ENCODE data around the gene MOCS2. TPM values are rescaled to one million over a fixed set of nuclear protein-coding genes. Genes with fewer than 3 reads are reported as not detected.

Gene MOCS2
- total RNA-seq, 1 donor from 2014 or later = 31.2 TPM

- H3K27ac Mint-ChIP-seq (ENCODE audit: unreplicated experiment) = no peak overlapping the region
Observed at GRCh38 chr5:53127107-53127506, 17.6 kb upstream of the MOCS2 start.

GRCh38 chr5:53126521-53126920 lies 17.0 kb upstream of the MOCS2 start:
- H3K36me3 Mint-ChIP-seq (ENCODE audit: unreplicated experiment) = no peaks in the 10 kb centered on the region
- no peak overlapping the region for H3K27ac Mint-ChIP-seq (ENCODE audit: unreplicated experiment)
- H3K4me1 Mint-ChIP-seq (ENCODE audit: unreplicated experiment) = peaks cover 11% of the 10 kb centered on the region
- H3K27me3 Mint-ChIP-seq (ENCODE audit: unreplicated experiment) = peaks cover 2% of the 10 kb centered on the region
- no peak overlapping the region for H3K4me3 Mint-ChIP-seq (ENCODE audit: unreplicated experiment)
- peaks cover 4% of the 10 kb centered on the region for H3K9me3 Mint-ChIP-seq (ENCODE audit: unreplicated experiment)
- no peak for TF ChIP-seq CTCF (IDR thresholded peaks at IDR 0.05)
- no peak for DNase-seq (ENCODE audit: extremely low spot score, unreplicated experiment)

More at GRCh38 chr5:53127107-53127506, 17.6 kb upstream of the MOCS2 start:
- H3K27me3 Mint-ChIP-seq (ENCODE audit: unreplicated experiment) = no peaks in the 10 kb centered on the region
- no peak for DNase-seq (ENCODE audit: extremely low spot score, unreplicated experiment)
- peaks cover 4% of the 10 kb centered on the region for H3K9me3 Mint-ChIP-seq (ENCODE audit: unreplicated experiment)
- H3K4me3 Mint-ChIP-seq (ENCODE audit: unreplicated experiment) = no peak overlapping the region
- TF ChIP-seq CTCF (IDR thresholded peaks at IDR 0.05) = no peak
- H3K36me3 Mint-ChIP-seq (ENCODE audit: unreplicated experiment) = no peaks in the 10 kb centered on the region
- H3K4me1 Mint-ChIP-seq (ENCODE audit: unreplicated experiment) = peaks cover 15% of the 10 kb centered on the region

- Mint-ChIP-seq H3K36me3 (ENCODE audit: unreplicated experiment) (no peaks in the 10 kb centered on the region), H3K4me3 (ENCODE audit: unreplicated experiment) (no peak overlapping the region), H3K4me1 (ENCODE audit: unreplicated experiment) (peaks cover 11% of the 10 kb centered on the region), H3K9me3 (ENCODE audit: unreplicated experiment) (no peaks in the 10 kb centered on the region), H3K27ac (ENCODE audit: unreplicated experiment) (no peak overlapping the region), H3K27me3 (ENCODE audit: unreplicated experiment) (peaks cover 8% of the 10 kb centered on the region)
- no peak for DNase-seq (ENCODE audit: extremely low spot score, unreplicated experiment)
- TF ChIP-seq CTCF (IDR thresholded peaks at IDR 0.05) = peak; percentile 56
Observed at GRCh38 chr5:53123702-53124101, 14.1 kb upstream of the MOCS2 start.

GRCh38 chr5:53120165-53120564 lies 10.6 kb upstream of the MOCS2 start:
- no peak for TF ChIP-seq CTCF (IDR thresholded peaks at IDR 0.05)
- Mint-ChIP-seq H3K27me3 (ENCODE audit: unreplicated experiment) (peaks cover 14% of the 10 kb centered on the region), H3K4me3 (ENCODE audit: unreplicated experiment) (no peak overlapping the region), H3K27ac (ENCODE audit: unreplicated experiment) (no peak overlapping the region), H3K36me3 (ENCODE audit: unreplicated experiment) (peaks cover 3% of the 10 kb centered on the region), H3K4me1 (ENCODE audit: unreplicated experiment) (peaks cover 3% of the 10 kb centered on the region), H3K9me3 (ENCODE audit: unreplicated experiment) (no peaks in the 10 kb centered on the region)
- DNase-seq (ENCODE audit: extremely low spot score, unreplicated experiment) = no peak

GRCh38 chr5:53118879-53119278 lies 9.3 kb upstream of the MOCS2 start:
- Mint-ChIP-seq H3K36me3 (ENCODE audit: unreplicated experiment) (peaks cover 4% of the 10 kb centered on the region), H3K27ac (ENCODE audit: unreplicated experiment) (no peak overlapping the region), H3K4me1 (ENCODE audit: unreplicated experiment) (peaks cover 5% of the 10 kb centered on the region), H3K9me3 (ENCODE audit: unreplicated experiment) (no peaks in the 10 kb centered on the region), H3K27me3 (ENCODE audit: unreplicated experiment) (peaks cover 14% of the 10 kb centered on the region), H3K4me3 (ENCODE audit: unreplicated experiment) (no peak overlapping the region)
- DNase-seq (ENCODE audit: extremely low spot score, unreplicated experiment) = no peak
- TF ChIP-seq CTCF (IDR thresholded peaks at IDR 0.05) = no peak

All from osteocyte (in vitro differentiated cells).